Omental fat pad (tissue), 4 donors: ENCODE measurements around the gene SERP2. TPM values are rescaled to one million over a fixed set of nuclear protein-coding genes. Genes with fewer than 3 reads are reported as not detected.

ENCODE experiments used
- ATAC-seq: fragments of 150-250 bp; one replicate; pipeline ENCODE4 v1.9.1; 2016; ENCODE audit warnings: mild to moderate bottlenecking, moderate library complexity; ENCODE audit not compliant: low FRiP score
- DNase-seq: peaks from one replicate; pipeline ENCODE4 v3.0.0-alpha.2; 2019; ENCODE audit warnings: low spot score
- total RNA-seq, 4 donors: library from RNA; depleted of rRNA; stranded (reverse); fragments of >200 nt; gene quantifications; one replicate each; pipeline ENCODE4 v1.1.0, GENCODE V29; 2016
- TF ChIP-seq, protein P1 (sequence below), 3 donors: fragments of 450-650 bp; IDR thresholded peaks; one replicate each; pipeline ENCODE4 v1.5.1; 2016 to 2017; ENCODE audit warnings: antibody characterized with exemption in 3 of 3, mild to moderate bottlenecking in 3 of 3, moderate library complexity in 2 of 3

Gene SERP2
- total RNA-seq, 4 donors from 2014 or later: 2.0 to 4.9 (median 3.9) TPM

DNA sequence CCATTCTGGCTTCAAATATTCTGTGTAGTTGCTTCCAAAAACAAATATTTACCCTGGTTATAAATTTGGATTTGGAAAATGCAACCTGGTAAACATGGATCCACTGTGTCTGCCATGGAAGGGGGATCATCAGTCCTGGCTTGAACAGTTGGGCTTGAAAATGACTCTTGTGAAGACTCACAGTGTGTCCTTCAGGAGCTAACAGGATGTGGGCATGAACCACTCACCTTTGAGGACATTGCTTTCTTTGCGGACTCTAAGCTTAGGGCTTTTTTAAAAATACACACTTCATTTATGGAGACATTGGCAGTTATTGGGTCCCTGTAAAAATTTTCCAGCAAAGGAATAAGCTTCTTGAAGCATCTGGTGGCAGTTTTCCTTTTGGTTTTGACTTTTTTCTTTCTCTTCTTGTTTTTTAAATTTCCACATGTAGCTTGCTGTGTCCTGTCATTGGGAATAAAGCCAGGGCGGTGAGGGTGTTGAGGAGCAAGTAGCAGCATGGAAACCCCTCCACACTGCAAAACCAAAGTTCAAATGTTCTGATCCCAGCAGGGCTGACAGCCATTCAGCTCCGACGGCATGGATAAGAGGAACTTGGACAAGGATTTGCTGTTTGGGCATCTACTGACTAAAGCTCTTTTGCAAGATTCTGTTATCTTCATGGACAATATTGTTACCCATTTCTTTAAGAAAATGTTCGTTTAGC lies 39.5 kb upstream of the SERP2 start:
- TF ChIP-seq, protein P1, sequence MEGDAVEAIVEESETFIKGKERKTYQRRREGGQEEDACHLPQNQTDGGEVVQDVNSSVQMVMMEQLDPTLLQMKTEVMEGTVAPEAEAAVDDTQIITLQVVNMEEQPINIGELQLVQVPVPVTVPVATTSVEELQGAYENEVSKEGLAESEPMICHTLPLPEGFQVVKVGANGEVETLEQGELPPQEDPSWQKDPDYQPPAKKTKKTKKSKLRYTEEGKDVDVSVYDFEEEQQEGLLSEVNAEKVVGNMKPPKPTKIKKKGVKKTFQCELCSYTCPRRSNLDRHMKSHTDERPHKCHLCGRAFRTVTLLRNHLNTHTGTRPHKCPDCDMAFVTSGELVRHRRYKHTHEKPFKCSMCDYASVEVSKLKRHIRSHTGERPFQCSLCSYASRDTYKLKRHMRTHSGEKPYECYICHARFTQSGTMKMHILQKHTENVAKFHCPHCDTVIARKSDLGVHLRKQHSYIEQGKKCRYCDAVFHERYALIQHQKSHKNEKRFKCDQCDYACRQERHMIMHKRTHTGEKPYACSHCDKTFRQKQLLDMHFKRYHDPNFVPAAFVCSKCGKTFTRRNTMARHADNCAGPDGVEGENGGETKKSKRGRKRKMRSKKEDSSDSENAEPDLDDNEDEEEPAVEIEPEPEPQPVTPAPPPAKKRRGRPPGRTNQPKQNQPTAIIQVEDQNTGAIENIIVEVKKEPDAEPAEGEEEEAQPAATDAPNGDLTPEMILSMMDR (IDR thresholded peaks at IDR 0.05): no peak
- no peak for DNase-seq

DNA sequence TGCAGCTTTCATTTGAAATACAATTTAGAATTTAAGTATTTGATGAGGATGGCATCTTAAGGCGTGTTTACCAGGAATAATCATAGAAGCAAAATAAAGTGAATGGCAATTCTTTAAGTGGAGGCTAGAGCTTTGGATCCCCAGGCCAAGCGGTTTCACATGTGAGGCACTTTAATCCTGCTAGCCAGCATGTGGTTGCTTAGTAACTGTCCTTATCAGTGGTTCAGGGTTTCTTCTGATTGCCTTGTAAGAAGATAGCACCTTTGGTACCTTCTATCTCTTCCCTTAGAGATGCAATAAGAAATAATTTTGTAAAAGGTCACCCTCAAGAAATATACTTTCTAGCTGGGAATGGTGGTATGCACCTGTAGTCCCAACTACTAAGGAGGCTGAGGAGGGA lies 38.9 kb upstream of the SERP2 start:
- TF ChIP-seq, protein P1 (IDR thresholded peaks at IDR 0.05): no peak
- DNase-seq (no peak), ATAC-seq (no peak)

More for the DNA sequence above, 39.5 kb upstream of the SERP2 start:
- ATAC-seq: no peak

DNA sequence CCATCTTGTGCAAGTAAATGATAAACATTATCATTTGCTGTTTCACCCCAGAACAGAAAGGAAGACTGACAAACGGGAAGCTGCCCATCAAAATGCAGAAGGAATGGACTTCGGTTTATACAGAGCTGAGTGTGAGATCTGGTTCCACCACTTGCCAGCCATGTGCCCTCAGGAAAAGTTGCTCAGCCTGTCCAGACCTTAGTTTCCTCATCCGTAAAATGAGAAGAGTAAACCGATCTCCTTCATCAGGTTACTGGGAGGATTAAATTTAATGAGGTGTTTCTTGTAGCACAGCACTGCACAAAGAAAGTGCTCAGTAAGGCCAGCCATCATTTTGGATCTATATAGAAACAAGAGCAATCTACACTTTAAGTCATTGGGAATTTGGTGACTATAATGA lies 36.7 kb upstream of the SERP2 start:
- ATAC-seq: no peak
- TF ChIP-seq, protein P1 (IDR thresholded peaks at IDR 0.05): no peak
- DNase-seq: no peak

DNA sequence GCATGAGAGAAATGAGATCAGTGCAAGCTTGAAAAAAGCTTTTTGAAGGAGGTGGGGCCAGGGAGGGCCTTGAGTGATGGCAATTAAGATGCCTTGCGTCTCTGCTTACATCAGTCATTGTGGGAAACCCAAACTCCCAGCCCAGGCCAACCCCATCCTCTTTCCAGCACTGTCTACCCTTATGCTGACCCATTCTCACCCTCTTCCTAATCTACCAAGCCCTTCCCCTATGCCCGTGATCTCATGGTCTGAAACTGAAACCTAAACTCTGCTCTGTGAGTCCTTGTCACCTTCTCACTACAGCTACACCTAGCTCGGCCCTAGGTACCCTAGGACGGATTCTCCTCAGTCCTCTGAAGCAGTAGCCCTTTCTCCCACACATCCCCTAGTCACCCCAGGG lies 36.0 kb upstream of the SERP2 start:
- no peak for DNase-seq
- no peak for ATAC-seq
- TF ChIP-seq, protein P1 (IDR thresholded peaks at IDR 0.05): no peak

DNA sequence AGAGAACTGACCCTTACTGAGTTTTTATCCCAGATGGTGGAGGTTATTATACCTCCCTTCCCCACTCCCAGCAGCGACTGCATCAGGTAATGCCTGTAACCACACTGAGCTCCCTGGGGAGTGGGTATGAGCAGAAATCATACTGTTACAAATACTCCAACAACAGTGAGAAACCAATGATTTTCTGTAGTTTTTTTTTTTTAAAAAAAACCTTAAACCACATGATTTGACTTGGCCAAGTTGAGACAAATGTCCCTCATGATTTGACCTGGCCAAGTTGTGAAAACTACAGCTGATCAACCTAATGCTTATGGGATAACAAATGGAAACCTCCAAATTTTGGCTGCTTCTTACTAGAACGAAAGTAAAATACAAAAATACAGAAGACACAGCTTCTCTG lies 33.1 kb upstream of the SERP2 start:
- TF ChIP-seq, protein P1 (IDR thresholded peaks at IDR 0.05): no peak
- ATAC-seq (no peak), DNase-seq (no peak)

DNA sequence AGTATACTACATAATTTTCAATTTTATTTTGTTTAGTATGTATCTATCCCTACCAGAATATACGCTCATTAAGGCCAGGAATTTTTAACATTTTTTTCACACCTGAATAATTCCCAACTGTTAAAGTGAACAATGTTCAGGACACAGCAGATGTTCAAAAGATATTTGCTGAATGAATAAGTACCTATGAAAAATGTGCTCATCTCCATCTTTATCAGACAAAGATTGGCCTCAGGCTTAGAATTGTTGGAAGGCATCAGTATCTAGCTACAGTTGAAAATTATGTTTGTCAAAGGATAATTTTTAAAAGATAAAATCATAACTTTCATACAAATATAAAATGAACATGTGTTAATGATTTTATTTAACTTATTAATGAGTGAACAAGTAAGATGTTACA lies 30.9 kb upstream of the SERP2 start:
- TF ChIP-seq, protein P1 (IDR thresholded peaks at IDR 0.05): no peak
- ATAC-seq: no peak

DNA sequence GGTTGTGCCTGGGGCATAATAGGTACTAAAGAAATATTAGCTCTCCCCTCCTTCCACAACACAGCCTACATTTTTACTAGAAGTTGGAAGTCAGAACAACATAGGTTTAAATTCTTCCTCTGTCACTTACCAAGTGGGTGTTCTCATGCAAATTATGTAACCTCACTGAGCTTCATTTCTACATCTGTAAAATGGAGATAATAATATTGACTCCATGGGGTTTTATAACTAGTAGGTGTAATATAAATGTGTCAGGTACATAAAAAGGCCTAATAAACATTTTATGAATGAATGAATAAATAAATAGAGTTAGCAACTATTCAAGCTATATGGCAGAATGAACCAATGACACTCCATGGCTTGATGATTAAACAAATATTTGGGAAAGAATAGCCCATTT lies 27.1 kb upstream of the SERP2 start:
- DNase-seq: no peak
- TF ChIP-seq, protein P1 (IDR thresholded peaks at IDR 0.05): no peak
- ATAC-seq: no peak

More for the DNA sequence above, 30.9 kb upstream of the SERP2 start:
- no peak for DNase-seq
